Measurements from ENCODE around the gene MACROD2. TPM values are rescaled to one million over a fixed set of nuclear protein-coding genes. Genes with fewer than 3 reads are reported as not detected.

The MACROD2 gene
- total and polyA plus RNA-seq, 7 donors = 0.20 to 4.8 (median 0.87) TPM

GRCh38 chr20:14855171-14855570, 859.9 kb downstream of the MACROD2 start:
- 54 to 81% (median 68%) methylated on average over 2 of the region's 2 CpGs for WGBS, 3 donors
- no peaks in the 10 kb centered on the region for H3K9me3 ChIP-seq
- H3K4me3 ChIP-seq = no peak overlapping the region
- no peak for TF ChIP-seq CTCF (IDR thresholded peaks at IDR 0.05)
- no peaks in the 10 kb centered on the region for H3K4me1 ChIP-seq
- H3K27me3 ChIP-seq (ENCODE audit: insufficient read depth in 3 of 3, low read length in 2 of 3) = no peaks in the 10 kb centered on the region
- ATAC-seq (no peak), DNase-seq (no peak)
- intact Hi-C loops (cut with DNase I) = no loop called here
- no peaks in the 10 kb centered on the region for H3K36me3 ChIP-seq (ENCODE audit: insufficient read depth in 1 of 2, low read depth in 1 of 2)
- no peak overlapping the region for H3K27ac ChIP-seq

- no peak overlapping the region for H3K27ac ChIP-seq
- no peaks in the 10 kb centered on the region for H3K9me3 ChIP-seq
- TF ChIP-seq CTCF (IDR thresholded peaks at IDR 0.05) = no peak
- H3K4me3 ChIP-seq = no peak overlapping the region
- intact Hi-C loops (cut with DNase I) = no loop called here
- ATAC-seq = no peak
- no peak for DNase-seq
- H3K4me1 ChIP-seq = no peaks in the 10 kb centered on the region
- no peaks in the 10 kb centered on the region for H3K36me3 ChIP-seq (ENCODE audit: insufficient read depth in 1 of 2, low read depth in 1 of 2)
- no peaks in the 10 kb centered on the region for H3K27me3 ChIP-seq (ENCODE audit: insufficient read depth in 3 of 3, low read length in 2 of 3)
Measured at GRCh38 chr20:14859627-14860026, 864.3 kb downstream of the MACROD2 start.

- no peak for DNase-seq
- WGBS, 3 donors = 16 to 29% (median 20%) methylated on average over 4 of the region's 4 CpGs
- Histone ChIP-seq H3K4me1 (no peaks in the 10 kb centered on the region), H3K27me3 (ENCODE audit: insufficient read depth in 3 of 3, low read length in 2 of 3) (no peaks in the 10 kb centered on the region), H3K9me3 (no peaks in the 10 kb centered on the region), H3K4me3 (no peak overlapping the region), H3K27ac (no peak overlapping the region), H3K36me3 (ENCODE audit: insufficient read depth in 1 of 2, low read depth in 1 of 2) (no peaks in the 10 kb centered on the region)
- no peak for ATAC-seq
- intact Hi-C loops (cut with DNase I) = no loop called here
- TF ChIP-seq CTCF (IDR thresholded peaks at IDR 0.05) = no peak
Measured at GRCh38 chr20:14860410-14860814, 865.1 kb downstream of the MACROD2 start.

- Histone ChIP-seq H3K9me3 (no peaks in the 10 kb centered on the region), H3K4me3 (no peak overlapping the region), H3K27ac (no peak overlapping the region), H3K36me3 (ENCODE audit: insufficient read depth in 1 of 2, low read depth in 1 of 2) (no peaks in the 10 kb centered on the region), H3K4me1 (no peaks in the 10 kb centered on the region), H3K27me3 (ENCODE audit: insufficient read depth in 3 of 3, low read length in 2 of 3) (no peaks in the 10 kb centered on the region)
- WGBS, 3 donors = 88 to 90% (median 89%) methylated on average over 4 of the region's 4 CpGs
- TF ChIP-seq CTCF (IDR thresholded peaks at IDR 0.05) = no peak
- ATAC-seq = no peak
- no peak for DNase-seq
- intact Hi-C loops (cut with DNase I) = no loop called here
Measured at GRCh38 chr20:14861028-14861699, 865.8 kb downstream of the MACROD2 start.

GRCh38 chr20:14865169-14865568, 869.9 kb downstream of the MACROD2 start:
- DNase-seq = no peak
- Histone ChIP-seq H3K27me3 (ENCODE audit: insufficient read depth in 3 of 3, low read length in 2 of 3) (no peaks in the 10 kb centered on the region), H3K27ac (no peak overlapping the region), H3K4me1 (no peaks in the 10 kb centered on the region), H3K4me3 (no peak overlapping the region), H3K36me3 (ENCODE audit: insufficient read depth in 1 of 2, low read depth in 1 of 2) (no peaks in the 10 kb centered on the region), H3K9me3 (no peaks in the 10 kb centered on the region)
- no peak for TF ChIP-seq CTCF (IDR thresholded peaks at IDR 0.05)
- no peak for ATAC-seq
- intact Hi-C loops (cut with DNase I) = no loop called here
- WGBS, 3 donors = 57 to 65% (median 57%) methylated on average over 3 of the region's 3 CpGs

All from psoas muscle (tissue), 8 donors.